Prostate gland (tissue), 2 donors: ENCODE data around the gene S100A16.

Experiments
- POLR2A ChIP-seq: fragments of 450-650 bp; IDR thresholded peaks from one replicate; pipeline ENCODE4 v1.6.1; 2016; ENCODE audit warnings: antibody characterized with exemption, mild to moderate bottlenecking
- POLR2AphosphoS5 ChIP-seq: sonication (generic); formaldehyde crosslinking; IDR thresholded peaks from one replicate; pipeline ENCODE4 v1.6.1; 2017; ENCODE audit warnings: antibody characterized with exemption
- TF ChIP-seq, protein P1 (sequence below), 4 experiments: fragments of 200-600 bp in 2 of 4; fragments of 450-650 bp in 2 of 4; sonication (generic) in 2 of 4; IDR thresholded peaks; 1 replicate in 3 of 4; 2 replicates in 1 of 4; pipeline ENCODE4 v1.5.1; 2016 to 2019; ENCODE audit warnings: antibody characterized with exemption in 4 of 4, mild to moderate bottlenecking in 2 of 4, moderate library complexity in 2 of 4

DNA sequence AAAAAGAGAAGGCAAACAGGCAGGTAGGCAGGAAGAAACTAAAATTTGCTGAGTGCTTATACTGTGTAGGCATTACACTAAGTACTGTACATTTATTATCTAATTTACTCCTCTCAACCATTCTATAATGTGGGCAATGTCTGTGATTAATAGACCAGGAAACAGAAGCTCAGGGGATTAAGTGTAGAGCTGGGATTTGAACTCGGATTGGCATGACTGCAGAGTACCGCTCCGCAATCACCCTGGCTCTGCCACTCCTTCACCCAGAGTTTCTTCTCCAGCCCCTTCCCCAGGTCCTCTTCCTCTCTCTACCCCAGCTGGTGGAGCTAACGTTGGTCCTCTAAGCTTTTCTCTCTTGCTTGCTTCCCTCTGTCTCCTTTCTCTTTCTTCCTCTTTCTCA is 35.8 kb downstream of the S100A16 start:
- TF ChIP-seq, protein P1, sequence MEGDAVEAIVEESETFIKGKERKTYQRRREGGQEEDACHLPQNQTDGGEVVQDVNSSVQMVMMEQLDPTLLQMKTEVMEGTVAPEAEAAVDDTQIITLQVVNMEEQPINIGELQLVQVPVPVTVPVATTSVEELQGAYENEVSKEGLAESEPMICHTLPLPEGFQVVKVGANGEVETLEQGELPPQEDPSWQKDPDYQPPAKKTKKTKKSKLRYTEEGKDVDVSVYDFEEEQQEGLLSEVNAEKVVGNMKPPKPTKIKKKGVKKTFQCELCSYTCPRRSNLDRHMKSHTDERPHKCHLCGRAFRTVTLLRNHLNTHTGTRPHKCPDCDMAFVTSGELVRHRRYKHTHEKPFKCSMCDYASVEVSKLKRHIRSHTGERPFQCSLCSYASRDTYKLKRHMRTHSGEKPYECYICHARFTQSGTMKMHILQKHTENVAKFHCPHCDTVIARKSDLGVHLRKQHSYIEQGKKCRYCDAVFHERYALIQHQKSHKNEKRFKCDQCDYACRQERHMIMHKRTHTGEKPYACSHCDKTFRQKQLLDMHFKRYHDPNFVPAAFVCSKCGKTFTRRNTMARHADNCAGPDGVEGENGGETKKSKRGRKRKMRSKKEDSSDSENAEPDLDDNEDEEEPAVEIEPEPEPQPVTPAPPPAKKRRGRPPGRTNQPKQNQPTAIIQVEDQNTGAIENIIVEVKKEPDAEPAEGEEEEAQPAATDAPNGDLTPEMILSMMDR (IDR thresholded peaks at IDR 0.05), result no peak
- TF ChIP-seq POLR2AphosphoS5, result no peak
- TF ChIP-seq POLR2A, result no peak
